Muscle layer of duodenum (tissue), 2 donors: ENCODE data around the gene GRIK4.

Experiments used
- H3K27ac ChIP-seq: one replicate; pipeline ENCODE4 v1.7.0; 2013; ENCODE audit warnings: mild to moderate bottlenecking, low read length
- H3K27me3 ChIP-seq: one replicate; pipeline ENCODE4 v1.7.0; 2013; ENCODE audit warnings: low read depth, mild to moderate bottlenecking, control low read depth, low read length
- H3K36me3 ChIP-seq, 2 donors: one replicate each; pipeline ENCODE4 v1.7.0; 2013; ENCODE audit warnings: low read length in 2 of 2, control low read depth in 1 of 2, mild to moderate bottlenecking in 1 of 2; ENCODE audit not compliant: insufficient read depth in 2 of 2, control insufficient read depth in 1 of 2
- H3K4me1 ChIP-seq, 2 donors: one replicate each; pipeline ENCODE4 v1.7.0; 2013; ENCODE audit warnings: low read length in 2 of 2, mild to moderate bottlenecking in 2 of 2, control low read depth in 1 of 2, moderate library complexity in 1 of 2; ENCODE audit not compliant: insufficient read depth in 2 of 2, control insufficient read depth in 1 of 2
- H3K4me3 ChIP-seq, 2 donors: one replicate each; pipeline ENCODE4 v1.7.0; 2013; ENCODE audit warnings: low read length in 2 of 2, low read depth in 1 of 2, mild to moderate bottlenecking in 1 of 2
- H3K9me3 ChIP-seq, 2 donors: one replicate each; pipeline ENCODE4 v1.7.0; 2013; ENCODE audit warnings: low read length in 2 of 2, control low read depth in 1 of 2, mild to moderate bottlenecking in 1 of 2; ENCODE audit not compliant: control insufficient read depth in 1 of 2
- donor health status: healthy.

The GRIK4 gene

GRCh38 chr11:120893440-120894201 lies 382.1 kb downstream of the GRIK4 start:
- no peak overlapping the region for H3K4me3 ChIP-seq
- no peaks in the 10 kb centered on the region for H3K36me3 ChIP-seq
- no peak overlapping the region for H3K27ac ChIP-seq
- H3K9me3 ChIP-seq, result no peaks in the 10 kb centered on the region
- H3K4me1 ChIP-seq, result no peaks in the 10 kb centered on the region
- H3K27me3 ChIP-seq, result peaks cover 3% of the 10 kb centered on the region

DNA sequence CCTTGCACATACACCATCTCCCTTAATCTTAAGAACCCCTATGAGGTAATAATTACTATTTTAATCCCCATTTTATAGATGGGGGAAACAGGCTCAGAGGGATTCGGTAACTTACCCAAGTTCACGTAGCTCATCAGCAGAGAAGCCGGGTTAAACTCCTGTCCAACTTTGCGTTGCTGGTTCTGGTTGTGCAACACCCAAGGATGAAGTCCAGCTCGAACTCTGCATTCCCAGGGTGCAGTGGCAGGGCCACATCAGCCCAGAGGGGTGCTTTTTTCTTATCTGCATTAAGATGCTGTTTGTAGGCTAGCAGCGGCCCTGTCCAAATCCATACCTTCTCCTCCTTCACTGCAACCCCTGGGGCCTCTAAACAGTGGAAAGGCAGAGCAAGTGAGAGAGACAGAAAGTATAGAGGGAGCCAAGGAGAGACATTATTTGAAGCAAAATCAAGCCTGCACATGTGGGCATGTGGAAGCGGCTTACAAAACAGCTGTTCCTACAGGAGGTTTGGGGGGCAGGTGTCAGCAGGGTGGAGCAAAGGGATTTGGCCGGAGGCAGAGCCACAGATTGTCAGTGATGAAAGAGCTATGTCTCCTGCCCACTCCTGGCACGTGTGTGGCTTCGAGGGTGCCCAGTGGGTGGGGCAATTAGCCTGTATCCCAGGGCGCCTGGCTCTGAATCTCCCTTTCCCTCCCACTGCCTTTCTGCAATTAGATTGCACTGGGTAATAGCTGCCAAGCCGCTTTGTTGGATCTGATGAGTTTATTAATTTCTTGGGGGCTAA lies 382.8 kb downstream of the GRIK4 start:
- H3K4me3 ChIP-seq, result no peak overlapping the region
- no peaks in the 10 kb centered on the region for H3K4me1 ChIP-seq
- peaks cover 3% of the 10 kb centered on the region for H3K27me3 ChIP-seq
- H3K9me3 ChIP-seq, result no peaks in the 10 kb centered on the region
- no peak overlapping the region for H3K27ac ChIP-seq
- no peaks in the 10 kb centered on the region for H3K36me3 ChIP-seq

DNA sequence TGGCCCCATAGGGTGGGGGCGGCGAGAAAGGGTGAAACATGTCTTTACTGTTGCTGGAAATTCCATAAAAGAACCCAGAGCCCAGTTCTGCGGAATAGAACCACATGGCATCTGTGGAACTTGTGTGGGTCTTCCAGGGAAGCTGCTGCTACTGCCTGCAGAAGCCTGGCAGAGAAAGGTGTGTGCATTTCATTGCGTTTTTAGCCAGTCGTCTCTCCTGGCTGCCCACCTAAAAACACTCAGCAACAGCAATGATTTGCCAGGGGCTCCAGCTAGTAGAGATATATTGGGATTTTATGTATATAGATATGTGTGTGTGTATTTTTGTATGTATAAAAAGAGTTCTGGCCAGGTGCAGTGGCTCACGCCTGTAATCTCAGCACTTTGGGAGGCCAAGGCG lies 385.1 kb downstream of the GRIK4 start:
- Histone ChIP-seq H3K4me3 (no peak overlapping the region), H3K27ac (no peak overlapping the region), H3K4me1 (no peaks in the 10 kb centered on the region), H3K27me3 (no peaks in the 10 kb centered on the region), H3K9me3 (no peaks in the 10 kb centered on the region), H3K36me3 (no peaks in the 10 kb centered on the region)

- H3K27me3 ChIP-seq, result no peaks in the 10 kb centered on the region
- no peaks in the 10 kb centered on the region for H3K4me1 ChIP-seq
- H3K9me3 ChIP-seq, result no peaks in the 10 kb centered on the region
- H3K4me3 ChIP-seq, result no peak overlapping the region
- no peak overlapping the region for H3K27ac ChIP-seq
- H3K36me3 ChIP-seq, result no peaks in the 10 kb centered on the region
Observed at GRCh38 chr11:120898568-120898967, 387.0 kb downstream of the GRIK4 start.

GRCh38 chr11:120899720-120900119 lies 388.2 kb downstream of the GRIK4 start:
- no peak overlapping the region for H3K4me3 ChIP-seq
- no peaks in the 10 kb centered on the region for H3K9me3 ChIP-seq
- H3K27ac ChIP-seq, result no peak overlapping the region
- H3K27me3 ChIP-seq, result no peaks in the 10 kb centered on the region
- H3K4me1 ChIP-seq, result no peaks in the 10 kb centered on the region
- no peaks in the 10 kb centered on the region for H3K36me3 ChIP-seq

- H3K4me3 ChIP-seq, result no peak overlapping the region
- no peaks in the 10 kb centered on the region for H3K4me1 ChIP-seq
- H3K36me3 ChIP-seq, result no peaks in the 10 kb centered on the region
- H3K27me3 ChIP-seq, result no peaks in the 10 kb centered on the region
- no peak overlapping the region for H3K27ac ChIP-seq
- no peaks in the 10 kb centered on the region for H3K9me3 ChIP-seq
Observed at GRCh38 chr11:120900643-120901042, 389.1 kb downstream of the GRIK4 start.

DNA sequence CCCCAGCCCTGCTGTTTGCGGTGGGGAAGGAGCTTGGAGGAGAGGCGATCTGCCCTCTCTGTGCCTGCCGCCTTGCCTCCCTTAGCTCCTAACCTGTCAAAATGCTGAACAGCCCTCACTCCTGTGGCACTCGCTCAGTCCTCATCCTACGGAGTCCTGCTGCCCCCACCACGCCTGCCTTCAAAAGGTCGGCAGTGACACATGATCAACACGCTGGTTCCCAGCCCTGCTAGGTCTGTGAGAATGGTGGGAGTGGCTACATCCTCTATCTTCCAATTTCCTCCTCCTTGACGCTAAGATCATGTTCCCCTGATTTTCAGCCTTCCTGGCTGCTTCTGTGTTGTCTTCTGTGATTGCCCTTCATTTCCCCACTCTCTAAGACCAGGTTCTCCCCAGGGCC lies 392.1 kb downstream of the GRIK4 start:
- no peaks in the 10 kb centered on the region for H3K36me3 ChIP-seq
- H3K9me3 ChIP-seq, result no peaks in the 10 kb centered on the region
- no peak overlapping the region for H3K27ac ChIP-seq
- H3K27me3 ChIP-seq, result no peaks in the 10 kb centered on the region
- no peaks in the 10 kb centered on the region for H3K4me1 ChIP-seq
- H3K4me3 ChIP-seq, result no peak overlapping the region

- no peak overlapping the region for H3K27ac ChIP-seq
- no peaks in the 10 kb centered on the region for H3K9me3 ChIP-seq
- H3K36me3 ChIP-seq, result no peaks in the 10 kb centered on the region
- no peak overlapping the region for H3K4me3 ChIP-seq
- no peaks in the 10 kb centered on the region for H3K4me1 ChIP-seq
- H3K27me3 ChIP-seq, result no peaks in the 10 kb centered on the region
Observed at GRCh38 chr11:120904116-120904515, 392.6 kb downstream of the GRIK4 start.

DNA sequence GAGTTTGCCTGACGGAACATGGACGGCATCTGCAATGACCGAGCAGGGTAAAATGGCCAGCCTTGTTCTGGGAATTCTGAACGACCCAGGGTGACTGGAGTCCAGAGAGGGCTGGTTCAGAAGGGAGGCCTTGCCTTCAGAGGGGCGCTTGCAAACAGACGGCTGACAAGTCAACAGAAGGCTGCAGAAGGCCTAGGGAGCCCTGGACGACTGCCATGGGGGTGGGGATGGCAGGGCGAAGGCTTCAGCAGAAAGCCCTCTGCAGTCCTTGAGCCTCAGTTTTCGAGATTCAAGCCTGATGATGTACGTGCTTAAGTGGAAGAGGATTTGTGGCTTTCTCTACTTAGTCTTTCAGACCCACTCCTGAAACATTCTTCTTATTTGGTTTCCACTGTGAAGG lies 395.2 kb downstream of the GRIK4 start:
- Histone ChIP-seq H3K4me3 (no peak overlapping the region), H3K4me1 (no peaks in the 10 kb centered on the region), H3K27me3 (no peaks in the 10 kb centered on the region), H3K27ac (no peak overlapping the region), H3K9me3 (no peaks in the 10 kb centered on the region), H3K36me3 (no peaks in the 10 kb centered on the region)

DNA sequence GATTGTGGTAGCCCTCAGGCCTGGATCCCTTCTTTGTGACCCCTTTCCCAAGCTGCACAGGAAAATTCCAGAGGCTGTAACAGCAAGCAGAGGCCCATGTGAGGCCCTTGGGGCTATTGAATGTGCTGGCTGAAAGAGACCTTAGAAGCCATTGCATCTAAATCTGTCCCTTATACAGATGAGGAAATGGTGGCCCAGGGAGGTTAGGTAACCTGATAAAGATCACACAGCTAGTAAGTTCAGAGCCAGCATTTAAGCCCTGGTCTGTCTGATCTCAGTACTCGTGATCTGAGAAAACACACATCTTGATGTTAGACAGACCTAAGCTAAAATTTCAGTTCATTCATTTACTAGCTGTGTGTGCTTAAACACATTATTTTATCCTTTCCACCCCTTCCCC lies 396.4 kb downstream of the GRIK4 start:
- no peaks in the 10 kb centered on the region for H3K36me3 ChIP-seq
- no peak overlapping the region for H3K27ac ChIP-seq
- no peaks in the 10 kb centered on the region for H3K9me3 ChIP-seq
- no peaks in the 10 kb centered on the region for H3K4me1 ChIP-seq
- H3K27me3 ChIP-seq, result no peaks in the 10 kb centered on the region
- no peak overlapping the region for H3K4me3 ChIP-seq

GRCh38 chr11:120908461-120909181 lies 397.1 kb downstream of the GRIK4 start:
- no peaks in the 10 kb centered on the region for H3K4me1 ChIP-seq
- no peaks in the 10 kb centered on the region for H3K9me3 ChIP-seq
- no peaks in the 10 kb centered on the region for H3K36me3 ChIP-seq
- H3K4me3 ChIP-seq, result no peak overlapping the region
- no peaks in the 10 kb centered on the region for H3K27me3 ChIP-seq
- no peak overlapping the region for H3K27ac ChIP-seq
